ENCODE data around the gene DMRTC2. TPM values are rescaled to one million over a fixed set of nuclear protein-coding genes. Genes with fewer than 3 reads are reported as not detected.
A peak's percentile ranks its signal among the peaks of the same experiment; 100 is the strongest.

Gene DMRTC2
- total and polyA plus RNA-seq, 2 donors (not counting 1 experiment from before 2014, with no cell fraction given) = not detected

GRCh38 chr19:41877916-41878905 lies 33.4 kb downstream of the DMRTC2 start:
- Mint-ChIP-seq H3K27me3 (no peaks in the 10 kb centered on the region), H3K4me3 (peak overlapping the region; percentile 97), H3K27ac (peak overlapping the region; percentile 99), H3K9me3 (ENCODE audit: insufficient read depth) (no peaks in the 10 kb centered on the region), H3K4me1 (peaks cover 70% of the 10 kb centered on the region)
- WGBS (ENCODE audit: insufficient coverage) = 34% methylated on average over 16 of the region's 17 CpGs
- Histone ChIP-seq H3K4me3 (ENCODE audit: control extremely low read depth in 1 of 5, extremely low read depth in 1 of 5, insufficient read depth in 1 of 5, low read depth in 2 of 5, low read length in 4 of 5) (peak overlapping the region; percentile 82 to 100 (median 94)), H3K27ac (ENCODE audit: low read length in 2 of 2) (peak overlapping the region; percentile 96 to 98), H3K79me2 (ENCODE audit: control insufficient read depth, insufficient read depth, low read length) (peaks cover 76% of the 10 kb centered on the region), H3K4me2 (replicated peaks; ENCODE audit: low read depth, low read length, poor library complexity, severe bottlenecking) (peak overlapping the region; percentile 84), H3K36me3 (replicated peaks in 1 of 2; ENCODE audit: control extremely low read depth in 1 of 2, control insufficient read depth in 1 of 2, extremely low read depth in 1 of 2, insufficient read depth in 2 of 2, low read length in 1 of 2) (peaks cover 0 to 40% of the 10 kb centered on the region in 2 experiments), H3K9ac (ENCODE audit: low read length) (peak overlapping the region; percentile 92), H3K27me3 (replicated peaks in 1 of 4; ENCODE audit: control extremely low read depth in 1 of 4, control insufficient read depth in 3 of 4, insufficient read depth in 4 of 4, low read length in 3 of 4) (no peaks in the 10 kb centered on the region), H2AFZ (ENCODE audit: insufficient read depth, low read depth, low read length, poor library complexity, severe bottlenecking) (no peak overlapping the region), H4K20me1 (ENCODE audit: control insufficient read depth, insufficient read depth, low read length, poor library complexity, severe bottlenecking) (peaks cover 50% of the 10 kb centered on the region), H3K9me3 (ENCODE audit: control extremely low read depth in 1 of 3, control insufficient read depth in 2 of 3, insufficient read depth in 1 of 3, low read length in 2 of 3) (no peaks in the 10 kb centered on the region), H3K4me1 (ENCODE audit: control insufficient read depth in 2 of 2, insufficient read depth in 2 of 2, low read length in 2 of 2) (peaks cover 67 to 86% of the 10 kb centered on the region in 2 donors)
- DNase-seq (no peak), ATAC-seq (ENCODE audit: low read depth) (no peak)
- ChIA-PET CTCF (interaction anchor here (8.3 to 17.0 kb wide), 3 partner anchors 9 to 70 kb away, joined by 83 to 331 read pairs (median 180); partner anchors contain the start of gene RPS19), POLR2A (interaction anchor here (0.6 to 6.6 kb wide), 9 partner anchors 10 to 285 kb away, joined by 3 to 94 read pairs (median 5); partner anchors contain the start of genes RABAC1 and RPS19)
- no peak for TF ChIP-seq EZH2 (IDR thresholded peaks at IDR 0.05; ENCODE audit: borderline replicate concordance, insufficient read depth, low read depth, low read length, poor library complexity, severe bottlenecking)
- TF ChIP-seq CTCF (IDR thresholded peaks at IDR 0.05) = no peak
- intact Hi-C loops (cut with micrococcal nuclease) = loop anchor here (1.0 to 10.0 kb wide), 4 partner anchors 9 to 613 kb away; partner anchors contain the start of gene HNRNPUL1
